Non-pigmented ciliary epithelial cell (primary cell): Measurements from ENCODE around the gene CGB1.
A peak's percentile ranks its signal among the peaks of the same experiment; 100 is the strongest.

Source experiments
- DNase-seq: peaks from one replicate; pipeline ENCODE4 v3.0.0-alpha.2; 2010; ENCODE audit warnings: low read depth

CGB1 gene

DNA sequence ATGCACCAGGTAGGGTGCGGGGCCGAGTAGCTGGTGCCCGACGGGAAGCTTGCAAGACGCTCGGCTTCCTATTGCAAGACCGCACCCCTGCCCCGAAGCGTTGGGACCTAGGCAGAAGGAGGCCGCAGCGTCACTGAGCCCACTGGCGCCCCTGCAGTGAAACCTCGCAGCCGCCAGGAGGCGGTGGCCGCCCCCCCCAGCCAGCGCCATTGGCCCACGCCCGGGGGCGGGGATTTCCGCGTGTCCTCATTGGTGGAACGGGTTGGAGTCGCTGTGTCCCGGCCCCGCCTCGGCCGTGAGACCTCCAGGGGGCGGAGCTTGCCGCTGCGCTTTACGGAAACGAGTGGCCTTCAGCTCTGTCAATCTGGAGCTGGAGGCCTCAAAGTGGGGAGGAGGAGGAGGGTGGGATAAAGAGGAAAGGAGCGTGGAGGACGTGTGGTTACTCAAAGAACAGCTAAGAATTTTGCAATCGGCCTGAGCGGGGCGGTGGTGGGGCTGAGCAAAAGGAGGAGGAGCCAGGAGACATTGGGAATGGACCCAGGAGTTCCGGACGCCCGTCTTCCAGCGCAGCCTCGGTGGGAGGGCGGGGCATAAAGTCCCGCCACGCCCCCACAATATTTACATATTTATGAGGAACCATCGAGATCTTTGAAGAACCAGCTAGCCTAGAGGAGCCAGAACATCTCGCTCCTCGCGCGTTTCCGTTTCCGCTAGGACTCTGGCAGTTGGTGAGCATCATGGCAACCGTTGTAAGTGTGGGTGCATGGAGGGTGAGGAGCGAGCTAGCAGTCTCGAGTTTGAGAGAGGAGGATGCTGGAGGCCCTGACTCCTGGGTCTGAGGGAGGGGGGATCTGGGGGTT is 43.3 kb downstream of the CGB1 start, which contains the start of the genes GYS1 and RUVBL2:
Gene GYS1, minus strand, starts transcription at position 135 of the 860 bp plus-strand sequence. CDS start 197 bp downstream, outside the sequence.
Gene RUVBL2, plus strand, starts transcription at position 713 of the 860 bp plus-strand sequence. Its CDS starts 25 bp downstream, at position 738.
- peak; percentile 97 for DNase-seq

DNA sequence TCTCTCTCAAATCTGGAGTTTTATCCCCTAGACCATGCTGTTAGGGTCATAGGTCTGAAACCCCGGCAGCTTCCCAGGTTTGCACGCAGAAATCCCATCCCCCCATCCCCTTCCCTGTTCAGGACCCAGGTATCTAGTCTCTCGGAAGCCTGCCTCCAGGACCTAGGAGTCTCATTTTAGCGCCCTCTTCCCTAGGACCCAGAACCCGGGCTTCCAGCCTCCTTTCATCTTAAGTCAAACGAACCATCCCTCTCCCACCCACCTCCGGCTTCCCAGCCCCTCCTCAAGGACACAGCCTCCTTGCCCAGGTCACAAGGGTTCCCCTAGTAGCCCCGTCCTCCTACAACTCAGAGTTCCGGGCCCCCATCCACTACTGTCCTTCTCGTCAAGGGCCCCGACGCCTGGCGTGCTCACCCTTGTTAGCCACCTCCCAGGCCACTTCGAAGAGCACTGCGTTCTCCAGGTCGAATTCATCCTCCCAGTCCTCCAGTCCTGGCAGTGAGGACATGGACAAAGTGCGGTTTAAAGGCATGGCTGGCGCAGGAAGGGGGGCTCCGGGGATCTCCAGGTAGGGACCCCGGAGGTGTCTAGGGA is 44.0 kb downstream of the CGB1 start:
- DNase-seq, result no peak

DNA sequence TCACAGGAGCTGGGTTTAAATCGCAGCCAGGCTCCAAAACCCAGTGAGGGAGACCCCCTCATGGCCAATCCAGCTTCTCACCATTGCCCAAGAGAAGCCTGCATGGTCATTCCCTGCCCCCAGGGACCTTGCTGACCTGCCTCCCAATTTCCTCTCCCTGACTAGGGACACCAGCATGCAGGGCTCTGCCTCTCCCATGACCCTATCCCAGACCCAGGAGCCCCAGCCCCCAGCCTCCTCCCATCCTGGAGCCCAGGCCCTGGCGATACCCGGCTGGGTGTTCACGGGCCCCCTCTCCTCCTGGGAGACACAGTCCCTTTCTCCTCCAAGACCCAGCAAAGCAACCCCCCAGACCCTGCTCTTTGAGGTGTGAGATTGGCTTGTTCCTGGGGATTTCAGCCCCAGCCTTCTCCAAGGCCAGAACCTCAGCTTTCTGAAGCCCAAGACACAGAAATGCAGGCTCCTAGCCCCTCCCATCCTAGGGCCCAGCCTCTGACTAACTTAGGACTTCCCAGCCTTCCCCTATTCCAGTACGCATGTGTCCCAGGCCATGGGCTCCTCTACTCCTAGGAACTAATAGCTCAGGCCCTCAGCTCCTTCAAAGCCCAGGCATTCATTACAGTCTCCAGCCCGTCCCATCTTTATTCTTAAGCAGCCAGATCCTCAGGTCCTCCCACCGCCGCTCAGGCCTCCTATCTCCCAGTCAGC is 44.7 kb downstream of the CGB1 start:
- DNase-seq, result no peak

DNA sequence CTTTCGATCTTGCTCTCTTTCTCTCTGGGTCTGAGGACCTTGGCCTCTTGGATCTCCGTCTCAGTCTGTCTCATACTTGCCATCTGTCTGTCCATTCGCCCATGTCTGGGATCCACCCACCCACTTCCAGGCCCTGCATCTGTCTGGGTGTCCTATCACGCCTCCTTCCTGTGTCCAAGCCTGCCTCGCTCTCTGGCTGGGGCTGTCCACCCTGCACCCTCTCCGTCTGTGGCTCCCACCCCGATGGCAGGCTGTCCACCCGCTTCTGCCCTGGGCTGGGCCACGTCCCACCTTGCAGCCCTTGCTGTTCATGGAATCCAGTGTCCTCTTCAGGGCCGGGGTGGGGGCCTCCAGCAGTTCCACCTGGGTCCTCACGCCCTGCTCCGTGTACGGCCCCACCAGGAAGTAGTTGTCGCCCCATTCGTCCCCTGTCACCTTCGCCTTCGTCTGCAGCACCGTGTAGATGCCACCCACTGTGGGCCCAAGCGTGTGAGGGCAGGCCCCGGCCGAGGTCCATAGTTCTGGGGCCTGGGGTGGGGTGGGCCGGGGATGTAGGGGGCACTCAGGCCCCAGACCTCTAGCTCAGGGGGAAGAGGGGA is 45.6 kb downstream of the CGB1 start:
- DNase-seq, result no peak

DNA sequence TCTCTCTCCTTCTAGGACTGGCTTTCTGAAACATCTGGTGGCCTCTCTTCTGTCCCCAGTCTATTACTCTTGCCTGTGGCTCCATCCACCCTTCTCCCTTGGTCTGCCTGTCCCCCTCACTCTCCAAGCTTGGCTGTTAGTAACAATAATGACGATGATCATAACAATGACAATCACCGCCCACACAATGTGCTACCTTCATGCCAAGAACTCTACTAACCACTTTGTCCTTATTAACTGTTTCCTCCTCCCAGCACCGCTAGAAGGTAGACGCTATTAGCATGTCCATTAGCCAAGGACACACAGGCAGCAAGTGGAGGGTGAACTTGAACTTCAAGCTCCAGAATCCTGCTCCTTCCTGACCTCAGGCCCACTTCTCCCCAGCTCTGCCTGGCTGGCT is 46.3 kb downstream of the CGB1 start:
- DNase-seq, result no peak

DNA sequence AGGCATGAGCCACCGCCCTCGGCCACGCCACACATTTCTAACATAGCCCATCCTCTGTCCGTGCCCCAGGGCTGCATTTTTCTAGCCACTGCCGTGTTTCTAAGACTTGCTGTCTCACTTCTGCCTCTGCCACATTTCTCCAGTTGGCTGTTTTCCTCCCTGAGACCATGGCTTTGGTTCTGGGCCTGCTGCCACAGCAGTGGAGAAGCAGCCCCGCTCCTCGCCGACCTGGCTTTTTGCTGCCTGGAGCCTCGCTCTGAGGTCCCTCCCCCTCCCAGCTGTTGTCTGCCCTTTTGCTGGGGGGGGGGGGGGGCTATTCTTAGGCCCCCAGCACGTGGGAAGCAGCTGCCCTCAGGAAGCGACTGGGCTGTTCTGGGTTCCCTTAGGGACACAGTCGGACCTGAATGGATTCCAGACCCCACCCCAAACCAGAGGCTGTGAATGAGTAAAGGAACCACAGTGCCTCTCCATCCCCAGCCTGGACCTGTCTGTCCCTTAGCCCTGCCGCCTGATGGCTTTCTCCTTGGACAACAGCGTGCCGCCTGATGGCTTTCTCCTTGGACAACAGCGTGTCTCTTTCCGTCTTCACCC is 46.9 kb downstream of the CGB1 start:
- DNase-seq, result no peak

DNA sequence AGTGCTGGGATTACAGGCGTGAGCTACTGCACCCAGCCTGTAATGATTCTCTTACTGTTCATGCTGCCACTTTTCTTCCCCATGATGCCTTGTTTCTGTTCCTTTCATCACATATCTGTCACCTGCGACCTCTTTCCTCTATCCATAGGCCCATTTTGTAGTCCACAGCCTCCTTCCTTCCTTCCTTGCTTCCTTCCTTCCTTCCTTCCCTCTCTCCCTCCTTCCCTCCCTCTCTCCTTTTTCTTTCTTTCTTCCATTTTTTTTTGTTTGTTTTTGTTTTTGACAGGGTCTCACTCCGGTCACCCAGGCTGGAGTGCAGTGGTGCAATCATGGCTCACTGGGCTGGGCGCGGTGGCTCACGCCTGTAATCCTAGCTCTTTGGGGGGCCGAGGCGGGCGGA is 47.8 kb downstream of the CGB1 start:
- DNase-seq, result no peak

DNA sequence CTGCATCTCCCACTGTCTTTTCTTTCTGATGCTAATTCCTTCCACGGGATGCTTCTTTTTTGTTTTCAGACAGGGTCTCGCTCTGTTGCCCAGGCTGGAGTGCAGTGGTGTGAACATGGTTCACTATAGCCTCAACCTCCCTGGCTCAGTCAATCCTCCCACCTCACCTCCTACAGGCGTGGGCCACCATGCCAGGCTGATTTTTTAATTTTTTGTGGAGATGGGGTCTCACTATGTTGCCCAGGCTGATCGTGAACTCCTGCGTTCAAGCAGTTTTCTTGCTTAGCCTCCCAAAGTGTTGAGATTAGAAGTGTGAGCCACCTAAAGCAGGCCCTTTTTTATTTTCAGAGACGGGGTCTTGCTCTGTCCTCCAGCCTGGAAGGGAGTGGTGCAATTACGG is 48.4 kb downstream of the CGB1 start:
- no peak for DNase-seq

DNA sequence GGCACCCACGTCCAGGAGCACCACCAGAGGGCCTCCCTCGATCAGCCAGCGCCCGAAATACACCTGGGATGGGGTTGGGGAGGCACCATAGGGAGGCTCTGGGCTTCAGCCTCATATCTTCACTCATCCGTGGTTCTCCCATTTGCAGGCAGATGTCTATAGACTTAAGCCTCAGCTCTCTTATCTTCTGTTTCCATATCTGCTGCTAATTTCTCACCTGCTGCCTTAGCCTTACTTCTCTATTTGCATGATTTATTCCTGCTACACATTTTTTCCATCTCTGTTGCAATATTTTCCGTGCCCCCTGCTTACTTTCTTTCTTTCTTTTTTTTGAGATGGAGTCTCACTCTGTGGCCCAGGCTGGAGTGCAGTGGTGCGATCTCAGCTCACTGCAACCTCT is 49.4 kb downstream of the CGB1 start:
- no peak for DNase-seq

DNA sequence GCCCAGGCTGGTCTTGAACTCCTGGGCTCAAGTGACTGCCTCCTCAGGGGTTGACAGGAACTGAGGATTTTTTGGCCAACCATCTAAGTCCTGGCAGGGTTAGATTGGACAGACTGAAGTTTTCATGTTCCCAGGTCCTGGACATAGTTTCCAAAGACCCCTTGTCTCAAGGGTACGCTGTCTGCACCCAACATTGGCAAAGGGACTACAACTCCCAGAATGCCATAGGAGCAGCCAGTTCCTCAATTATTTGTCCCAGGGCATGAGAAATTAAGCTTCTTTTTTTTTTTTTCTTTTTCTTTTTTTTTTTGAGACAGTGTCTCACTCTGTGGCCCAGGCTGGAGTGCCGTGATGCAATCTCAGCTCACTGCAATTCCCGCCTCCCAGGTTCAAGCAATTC is 50.5 kb downstream of the CGB1 start:
- no peak for DNase-seq

DNA sequence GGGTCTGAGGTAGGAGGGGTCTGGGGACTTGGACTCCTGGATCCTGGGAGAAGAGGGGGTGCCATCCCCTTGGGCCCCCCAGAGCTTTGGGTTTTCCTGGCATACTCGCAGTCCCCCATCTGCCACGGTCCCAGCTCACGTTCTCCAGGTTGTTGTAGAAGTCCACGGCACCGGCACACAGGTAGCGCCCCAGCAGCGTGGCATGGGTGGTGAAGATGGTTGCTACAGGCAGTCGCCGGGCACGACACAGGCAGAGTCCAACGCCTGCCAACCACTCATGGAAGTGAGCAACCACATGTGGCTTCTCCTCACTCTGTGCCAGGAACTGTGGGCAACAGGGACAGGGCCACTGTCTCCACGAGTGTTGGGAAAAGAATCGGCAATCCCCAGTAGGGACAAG is 51.0 kb downstream of the CGB1 start:
- DNase-seq, result no peak
